ENCODE data around the gene TAB2.

GRCh38 chr6:149435919-149436586 is 118.5 kb downstream of the TAB2 start:
- TF ChIP-seq CTCF (IDR thresholded peaks at IDR 0.05) (no peak), POLR2AphosphoS5 (IDR thresholded peaks at IDR 0.05) (no peak), POLR2A (IDR thresholded peaks at IDR 0.05; ENCODE audit: low read depth) (no peak), EP300 (IDR thresholded peaks at IDR 0.05) (no peak)

Data from esophagus muscularis mucosa (tissue), 4 donors.